H9 (cell line): ENCODE measurements around the gene RANGAP1. TPM values are rescaled to one million over a fixed set of nuclear protein-coding genes. Genes with fewer than 3 reads are reported as not detected.
A peak's percentile ranks its signal among the peaks of the same experiment; 100 is the strongest.

Source experiments
- DNase-seq: peaks from one replicate; pipeline ENCODE4 v3.0.0-alpha.2; 2017
- H2AFZ ChIP-seq: one replicate; pipeline ENCODE4 v1.6.1; 2013; ENCODE audit warnings: mild to moderate bottlenecking, low read length, control low read depth, moderate library complexity
- H2AK5ac ChIP-seq: 2 replicates; pipeline ENCODE4 v1.6.1; 2013; ENCODE audit warnings: low read length, control low read depth, mixed read lengths; ENCODE audit not compliant: insufficient read length
- H2BK120ac ChIP-seq: one replicate; pipeline ENCODE4 v1.6.1; 2013; ENCODE audit warnings: low read depth, mild to moderate bottlenecking, low read length, control low read depth, inconsistent platforms; ENCODE audit not compliant: poor library complexity, severe bottlenecking
- H2BK12ac ChIP-seq: 2 replicates; pipeline ENCODE4 v1.6.1; 2013; ENCODE audit warnings: low read length, control low read depth, mixed read lengths, low read depth; ENCODE audit not compliant: insufficient read length
- H2BK15ac ChIP-seq: 2 replicates; pipeline ENCODE4 v1.6.1; 2013; ENCODE audit warnings: low read depth, low read length, control low read depth
- H2BK20ac ChIP-seq: one replicate; pipeline ENCODE4 v1.6.1; 2013; ENCODE audit warnings: low read depth, mild to moderate bottlenecking, low read length, control low read depth, inconsistent platforms; ENCODE audit not compliant: poor library complexity, severe bottlenecking
- H2BK5ac ChIP-seq: 2 replicates; pipeline ENCODE4 v1.6.1; 2013; ENCODE audit warnings: low read length, control low read depth, mixed read lengths; ENCODE audit not compliant: insufficient read length
- H3K14ac ChIP-seq: 2 replicates; pipeline ENCODE4 v1.6.1; 2013; ENCODE audit warnings: low read length, control low read depth; ENCODE audit not compliant: insufficient read depth
- H3K18ac ChIP-seq: 2 replicates; pipeline ENCODE4 v1.6.1; 2013; ENCODE audit warnings: low read depth, mild to moderate bottlenecking, mixed read lengths, low read length, control low read depth; ENCODE audit not compliant: insufficient read length
- H3K23ac ChIP-seq: 2 replicates; pipeline ENCODE4 v1.6.1; 2013; ENCODE audit warnings: low read length, control low read depth, mixed read lengths, low read depth; ENCODE audit not compliant: insufficient read length
- H3K23me2 ChIP-seq: 2 replicates; pipeline ENCODE4 v1.6.1; 2013; ENCODE audit warnings: low read depth, mild to moderate bottlenecking, mixed read lengths, low read length, control low read depth; ENCODE audit not compliant: insufficient read length, poor library complexity, severe bottlenecking
- H3K27ac ChIP-seq: 2 replicates; pipeline ENCODE4 v1.5.1; 2013; ENCODE audit warnings: low read length, control low read depth, mixed read lengths, low read depth; ENCODE audit not compliant: insufficient read length
- H3K27me3 ChIP-seq: 2 replicates; pipeline ENCODE4 v1.6.1; 2013; ENCODE audit warnings: low read length, control low read depth, inconsistent platforms; ENCODE audit not compliant: insufficient read depth
- H3K4ac ChIP-seq: 2 replicates; pipeline ENCODE4 v1.6.1; 2013; ENCODE audit warnings: low read depth, mild to moderate bottlenecking, control low read depth, inconsistent platforms, low read length, moderate library complexity
- H3K4me1 ChIP-seq: 2 replicates; pipeline ENCODE4 v1.6.1; 2013; ENCODE audit warnings: low read length, control low read depth, inconsistent platforms; ENCODE audit not compliant: insufficient read depth
- H3K4me2 ChIP-seq: 2 replicates; pipeline ENCODE4 v1.6.1; 2013; ENCODE audit warnings: low read length, control low read depth, mixed read lengths; ENCODE audit not compliant: insufficient read length, insufficient read depth
- H3K56ac ChIP-seq: 2 replicates; pipeline ENCODE4 v1.6.1; 2013; ENCODE audit warnings: low read depth, mild to moderate bottlenecking, mixed read lengths, low read length, control low read depth; ENCODE audit not compliant: insufficient read length
- H3K79me1 ChIP-seq: 2 replicates; pipeline ENCODE4 v1.6.1; 2013; ENCODE audit warnings: low read depth, mild to moderate bottlenecking, moderate library complexity, low read length, control low read depth, inconsistent platforms; ENCODE audit not compliant: insufficient read depth, poor library complexity, severe bottlenecking
- H3K79me2 ChIP-seq: 2 replicates; pipeline ENCODE4 v1.6.1; 2013; ENCODE audit warnings: low read length, control low read depth, inconsistent platforms; ENCODE audit not compliant: insufficient read depth
- H3K9ac ChIP-seq: 2 replicates; pipeline ENCODE4 v1.6.1; 2013; ENCODE audit warnings: low read length, control low read depth, mixed read lengths; ENCODE audit not compliant: insufficient read length; ENCODE audit errors: extremely low read depth
- H3K9me3 ChIP-seq: one replicate; pipeline ENCODE4 v1.6.1; 2013; ENCODE audit warnings: low read depth, low read length, inconsistent platforms; ENCODE audit not compliant: control insufficient read depth
- H3T11ph ChIP-seq: one replicate; pipeline ENCODE4 v1.6.1; 2013; ENCODE audit warnings: mild to moderate bottlenecking, low read length, control low read depth, inconsistent platforms
- H4K20me1 ChIP-seq: one replicate; pipeline ENCODE4 v1.6.1; 2013; ENCODE audit not compliant: control insufficient read depth, insufficient read length, insufficient read depth
- H4K5ac ChIP-seq: 2 replicates; pipeline ENCODE4 v1.6.1; 2013; ENCODE audit warnings: low read depth, mild to moderate bottlenecking, mixed read lengths, low read length, control low read depth; ENCODE audit not compliant: insufficient read length
- H4K8ac ChIP-seq: replicated peaks from 2 replicates; pipeline ENCODE4 v1.6.1; 2013; ENCODE audit warnings: low read length, control low read depth, mixed read lengths, low read depth; ENCODE audit not compliant: insufficient read length
- H4K91ac ChIP-seq: 2 replicates; pipeline ENCODE4 v1.6.1; 2013; ENCODE audit warnings: low read depth, mild to moderate bottlenecking, moderate library complexity, mixed read lengths, low read length, control low read depth; ENCODE audit not compliant: insufficient read length
- H3K27ac Mint-ChIP-seq, 3 experiments: 2 replicates in 2 of 3; 3 replicates in 1 of 3; pipeline ENCODE4 v1.8.0; 2020 to 2021; ENCODE audit warnings: mixed read lengths in 3 of 3, mild to moderate bottlenecking in 1 of 3, moderate library complexity in 1 of 3
- H3K27me3 Mint-ChIP-seq: 2 replicates; pipeline ENCODE4 v1.8.0; 2021; ENCODE audit warnings: low read depth, mild to moderate bottlenecking, moderate library complexity, mixed read lengths
- H3K36me3 Mint-ChIP-seq, 3 experiments: 2 replicates in 2 of 3; 3 replicates in 1 of 3; pipeline ENCODE4 v1.8.0; 2020 to 2021; ENCODE audit warnings: low read depth in 3 of 3, mixed read lengths in 3 of 3; ENCODE audit not compliant: insufficient read depth in 1 of 3
- H3K4me1 Mint-ChIP-seq, 2 experiments: 2 replicates each; pipeline ENCODE4 v1.8.0; 2020; ENCODE audit warnings: mixed read lengths in 2 of 2
- H3K4me3 Mint-ChIP-seq, 2 experiments: 2 replicates in 1 of 2; 3 replicates in 1 of 2; pipeline ENCODE4 v1.8.0; 2020 to 2021; ENCODE audit warnings: mild to moderate bottlenecking in 2 of 2, mixed read lengths in 2 of 2, moderate library complexity in 1 of 2
- H3K9me3 Mint-ChIP-seq, 2 experiments: 2 replicates in 1 of 2; 3 replicates in 1 of 2; pipeline ENCODE4 v1.8.0; 2020; ENCODE audit warnings: mild to moderate bottlenecking in 2 of 2, mixed read lengths in 2 of 2, moderate library complexity in 1 of 2
- CTCF ChIP-seq: fragments of 200-600 bp; sonication (generic); conservative IDR thresholded peaks from 3 replicates; pipeline ENCODE4 v1.8.0; 2021; ENCODE audit warnings: antibody characterized with exemption, mild to moderate bottlenecking
- WGBS: extraction: QIAGEN DNeasy Blood & Tissue Kit; methylation state at CpG from one replicate; pipeline ENCODE4 v1.1.7; 2013; ENCODE audit warnings: missing lambda C conversion rate, low lambda C conversion rate, mixed read lengths; ENCODE audit not compliant: insufficient read length; ENCODE audit errors: extremely low coverage; 5-methylcytosine and 5-hydroxymethylcytosine counted together
- total RNA-seq: library from RNA; stranded (reverse); gene quantifications from 2 replicates; pipeline ENCODE4 v1.2.1, GENCODE V29; 2021

The RANGAP1 gene
- total RNA-seq, 1 experiment from 2014 or later = 130 TPM

- H3K56ac ChIP-seq = no peak overlapping the region
- H2AK5ac ChIP-seq = no peak overlapping the region
- H3K79me2 ChIP-seq = peaks cover 11% of the 10 kb centered on the region; the same call in 1 of the 2 replicates
- no peaks in the 10 kb centered on the region for H3K23me2 ChIP-seq
- H4K5ac ChIP-seq = no peak overlapping the region
- no peak overlapping the region for H4K8ac ChIP-seq
- H3K23ac ChIP-seq = no peak overlapping the region
- Mint-ChIP-seq H3K4me1 (peaks cover 10 to 14% of the 10 kb centered on the region in 2 experiments), H3K27me3 (no peaks in the 10 kb centered on the region), H3K4me3 (no peak overlapping the region), H3K9me3 (no peaks in the 10 kb centered on the region), H3K36me3 (peaks cover 5 to 18% (median 6%) of the 10 kb centered on the region in 3 experiments; a peak in 6 of 7 replicates), H3K27ac (0 out of 7 replicates have a peak overlapping the region, but pooled peaks of 2 of the 3 experiments have one; percentile 25 to 76)
- H2BK15ac ChIP-seq = no peak overlapping the region
- H3K9ac ChIP-seq = no peak overlapping the region
- H2BK12ac ChIP-seq = no peak overlapping the region
- H2BK120ac ChIP-seq = no peak overlapping the region
- H3T11ph ChIP-seq = no peak overlapping the region
- no CpG with 5 or more reads among the region's 8 CpGs for WGBS
- H3K14ac ChIP-seq = no peak overlapping the region
- peaks cover 4% of the 10 kb centered on the region for H3K79me1 ChIP-seq
- no peak overlapping the region for H4K91ac ChIP-seq
- no peaks in the 10 kb centered on the region for H3K9me3 ChIP-seq
- no peak for DNase-seq
- no peak overlapping the region for H2BK20ac ChIP-seq
- no peak overlapping the region for H3K4me2 ChIP-seq
- no peak overlapping the region for H2BK5ac ChIP-seq
- H3K4ac ChIP-seq = no peak overlapping the region
- H3K27ac ChIP-seq = no peak overlapping the region
- H3K4me1 ChIP-seq = peaks cover 4% of the 10 kb centered on the region; the same call in 1 of the 2 replicates
- no peak for TF ChIP-seq CTCF
- H3K27me3 ChIP-seq = no peaks in the 10 kb centered on the region
- no peak overlapping the region for H3K18ac ChIP-seq
- no peak overlapping the region for H2AFZ ChIP-seq
- no peaks in the 10 kb centered on the region for H4K20me1 ChIP-seq
Measured at GRCh38 chr22:41314821-41315220, 28.8 kb upstream of the RANGAP1 start.
